CD4-positive, CD25-positive, alpha-beta regulatory T cell (primary cell): ENCODE results near the gene NEU4. TPM values are rescaled to one million over a fixed set of nuclear protein-coding genes. Genes with fewer than 3 reads are reported as not detected.
"Not testable (repeated sequence)": the region's sequence is repeated elsewhere in the genome, so short reads cannot be mapped to it uniquely, and the experiment has no call there.

ENCODE experiments used
- ATAC-seq, 2 donors: fragments of 150-1000 bp; cut with Tn5 transposase; one replicate each; pipeline ENCODE4 v1.10.0; 2021; ENCODE audit warnings: low read depth in 2 of 2, moderate number of reproducible peaks in 2 of 2, moderate library complexity in 1 of 2
- DNase-seq, 3 donors: peaks; one replicate each; pipeline versions ENCODE4 v3.0.0 to v3.0.0-alpha.2; 2012 to 2022; ENCODE audit warnings: mixed read lengths in 1 of 3
- H3K27ac ChIP-seq: one replicate; pipeline ENCODE4 v1.7.0; 2013; ENCODE audit warnings: mild to moderate bottlenecking, low read length; ENCODE audit not compliant: insufficient read depth, poor library complexity, severe bottlenecking
- H3K27me3 ChIP-seq: one replicate; pipeline ENCODE4 v1.7.0; 2013; ENCODE audit warnings: low read length; ENCODE audit not compliant: control insufficient read depth, insufficient read depth
- H3K36me3 ChIP-seq: one replicate; pipeline ENCODE4 v1.7.0; 2013; ENCODE audit warnings: mild to moderate bottlenecking, low read length, moderate library complexity; ENCODE audit not compliant: control insufficient read depth, insufficient read depth
- H3K4me1 ChIP-seq: 2 replicates; pipeline ENCODE4 v1.7.0; 2013; ENCODE audit warnings: mild to moderate bottlenecking, low read length; ENCODE audit not compliant: insufficient read depth, control insufficient read depth, poor library complexity, severe bottlenecking
- H3K4me3 ChIP-seq: one replicate; pipeline ENCODE4 v1.7.0; 2013; ENCODE audit warnings: low read depth, mild to moderate bottlenecking, low read length, moderate library complexity
- H3K9me3 ChIP-seq, 2 experiments: 1 replicate in 1 of 2; 2 replicates in 1 of 2; pipeline ENCODE4 v1.7.0; 2013; ENCODE audit warnings: low read length in 2 of 2, mild to moderate bottlenecking in 1 of 2, moderate library complexity in 1 of 2; ENCODE audit not compliant: control insufficient read depth in 2 of 2
- H3K27ac Mint-ChIP-seq, 3 donors: one replicate each; pipeline ENCODE4 v1.8.0; 2020 to 2022; ENCODE audit warnings: mild to moderate bottlenecking in 3 of 3, mixed read lengths in 3 of 3, moderate library complexity in 2 of 3
- H3K27me3 Mint-ChIP-seq: one replicate; pipeline ENCODE4 v1.8.0; 2022; ENCODE audit warnings: mild to moderate bottlenecking, mixed read lengths
- H3K36me3 Mint-ChIP-seq: one replicate; pipeline ENCODE4 v1.8.0; 2020; ENCODE audit warnings: mixed read lengths
- H3K4me1 Mint-ChIP-seq, 4 donors: one replicate each; pipeline ENCODE4 v1.8.0; 2020 to 2022; ENCODE audit warnings: mixed read lengths in 4 of 4, mild to moderate bottlenecking in 1 of 4
- H3K4me3 Mint-ChIP-seq, 4 donors: one replicate each; pipeline ENCODE4 v1.8.0; 2020 to 2022; ENCODE audit warnings: mild to moderate bottlenecking in 4 of 4, mixed read lengths in 4 of 4, moderate library complexity in 3 of 4
- H3K9me3 Mint-ChIP-seq, 7 donors: one replicate each; pipeline ENCODE4 v1.8.0; 2020 to 2022; ENCODE audit warnings: mixed read lengths in 7 of 7, mild to moderate bottlenecking in 3 of 7, moderate library complexity in 2 of 7
- polyA plus RNA-seq, 4 donors: library from polyadenylated mRNA; unstranded; fragments of 300-500 nt; fragmentation: Illumina TruSeq; gene quantifications; one replicate each; pipeline ENCODE4 v1.2.3, GENCODE V29; 2021
- total RNA-seq: library from RNA; stranded (reverse); gene quantifications from one replicate; pipeline ENCODE4 v1.2.3, GENCODE V29; 2022

NEU4 gene
- total and polyA plus RNA-seq, 5 donors from 2014 or later = 0.16 to 3.8 (median 0.67) TPM; not detected in 2

GRCh38 chr2:241798631-241799521, 10.1 kb upstream of the NEU4 start:
- no peaks in the 10 kb centered on the region for H3K9me3 Mint-ChIP-seq
- H3K27me3 Mint-ChIP-seq = peaks cover 9% of the 10 kb centered on the region
- H3K4me1 ChIP-seq = peaks cover 11% of the 10 kb centered on the region
- no peak overlapping the region for H3K27ac ChIP-seq
- peaks cover 0 to 2% (median 0%) of the 10 kb centered on the region in 4 donors for H3K4me1 Mint-ChIP-seq
- no peaks in the 10 kb centered on the region for H3K36me3 Mint-ChIP-seq
- no peaks in the 10 kb centered on the region for H3K27me3 ChIP-seq
- no peak overlapping the region for H3K4me3 ChIP-seq
- H3K27ac Mint-ChIP-seq = no peak overlapping the region
- DNase-seq = no peak
- no peaks in the 10 kb centered on the region for H3K9me3 ChIP-seq
- H3K4me3 Mint-ChIP-seq = no peak overlapping the region
- H3K36me3 ChIP-seq = no peaks in the 10 kb centered on the region
- ATAC-seq = no peak

GRCh38 chr2:241799522-241800197, 9.3 kb upstream of the NEU4 start:
- ATAC-seq (no peak), DNase-seq (no peak)
- no peaks in the 10 kb centered on the region for H3K9me3 ChIP-seq
- H3K4me3 ChIP-seq = no peak overlapping the region
- H3K27ac Mint-ChIP-seq = no peak overlapping the region
- no peaks in the 10 kb centered on the region for H3K9me3 Mint-ChIP-seq
- no peak overlapping the region for H3K4me3 Mint-ChIP-seq
- H3K27me3 Mint-ChIP-seq = peaks cover 9% of the 10 kb centered on the region
- no peaks in the 10 kb centered on the region for H3K36me3 Mint-ChIP-seq
- H3K4me1 ChIP-seq = peaks cover 19% of the 10 kb centered on the region
- H3K4me1 Mint-ChIP-seq = peaks cover 0 to 5% (median 0%) of the 10 kb centered on the region in 4 donors
- no peaks in the 10 kb centered on the region for H3K27me3 ChIP-seq
- no peak overlapping the region for H3K27ac ChIP-seq
- no peaks in the 10 kb centered on the region for H3K36me3 ChIP-seq

GRCh38 chr2:241800198-241800903, 8.6 kb upstream of the NEU4 start:
- H3K4me1 Mint-ChIP-seq, H3K36me3 Mint-ChIP-seq: not testable (repeated sequence)

GRCh38 chr2:241801611-241802420, 7.2 kb upstream of the NEU4 start:
- peaks cover 23% of the 10 kb centered on the region for H3K4me1 ChIP-seq
- H3K27ac ChIP-seq = no peak overlapping the region
- no peak overlapping the region for H3K4me3 ChIP-seq
- H3K27ac Mint-ChIP-seq = no peak overlapping the region
- no peak overlapping the region for H3K4me3 Mint-ChIP-seq
- no peak for DNase-seq
- peaks cover 0 to 9% (median 0%) of the 10 kb centered on the region in 4 donors for H3K4me1 Mint-ChIP-seq
- peaks cover 9% of the 10 kb centered on the region for H3K27me3 Mint-ChIP-seq
- H3K36me3 Mint-ChIP-seq = no peaks in the 10 kb centered on the region
- H3K27me3 ChIP-seq = no peaks in the 10 kb centered on the region
- H3K9me3 Mint-ChIP-seq = no peaks in the 10 kb centered on the region
- H3K36me3 ChIP-seq = no peaks in the 10 kb centered on the region
- ATAC-seq = no peak
- no peaks in the 10 kb centered on the region for H3K9me3 ChIP-seq

More at GRCh38 chr2:241800198-241800903, 8.6 kb upstream of the NEU4 start:
- H3K4me3 ChIP-seq, H3K36me3 ChIP-seq, H3K27me3 Mint-ChIP-seq, H3K9me3 Mint-ChIP-seq, H3K27ac ChIP-seq, H3K27me3 ChIP-seq, H3K4me3 Mint-ChIP-seq, H3K9me3 ChIP-seq, DNase-seq, H3K27ac Mint-ChIP-seq, ATAC-seq: not testable (repeated sequence)
- peaks cover 23% of the 10 kb centered on the region for H3K4me1 ChIP-seq

GRCh38 chr2:241802421-241803318, 6.3 kb upstream of the NEU4 start:
- ATAC-seq (no peak), DNase-seq (no peak)
- Histone ChIP-seq H3K27me3 (no peaks in the 10 kb centered on the region), H3K4me1 (peaks cover 23% of the 10 kb centered on the region), H3K9me3 (no peaks in the 10 kb centered on the region), H3K36me3 (no peaks in the 10 kb centered on the region), H3K27ac (no peak overlapping the region), H3K4me3 (no peak overlapping the region)
- no peak overlapping the region for H3K27ac Mint-ChIP-seq
- no peak overlapping the region for H3K4me3 Mint-ChIP-seq
- peaks cover 0 to 9% (median 0%) of the 10 kb centered on the region in 4 donors for H3K4me1 Mint-ChIP-seq
- H3K27me3 Mint-ChIP-seq = peaks cover 9% of the 10 kb centered on the region
- H3K9me3 Mint-ChIP-seq = no peaks in the 10 kb centered on the region
- no peaks in the 10 kb centered on the region for H3K36me3 Mint-ChIP-seq

- Histone ChIP-seq H3K27ac (no peak overlapping the region), H3K36me3 (no peaks in the 10 kb centered on the region), H3K9me3 (no peaks in the 10 kb centered on the region), H3K27me3 (no peaks in the 10 kb centered on the region), H3K4me3 (no peak overlapping the region), H3K4me1 (peaks cover 23% of the 10 kb centered on the region)
- peak overlapping the region in 3 of 4 donors; percentile 54 to 74 (median 65) for H3K4me3 Mint-ChIP-seq
- no peaks in the 10 kb centered on the region for H3K9me3 Mint-ChIP-seq
- DNase-seq (peak in 1 of 3 donors; percentile 49), ATAC-seq (peak; percentile 51 to 52)
- no peaks in the 10 kb centered on the region for H3K36me3 Mint-ChIP-seq
- H3K4me1 Mint-ChIP-seq = peaks cover 0 to 11% (median 0%) of the 10 kb centered on the region in 4 donors
- H3K27ac Mint-ChIP-seq = no peak overlapping the region
- H3K27me3 Mint-ChIP-seq = peaks cover 12% of the 10 kb centered on the region
These were observed 5.3 kb upstream of the NEU4 start for GRCh38 chr2:241803387-241804325.
